ENCODE measurements around the gene HPS5.

DNA sequence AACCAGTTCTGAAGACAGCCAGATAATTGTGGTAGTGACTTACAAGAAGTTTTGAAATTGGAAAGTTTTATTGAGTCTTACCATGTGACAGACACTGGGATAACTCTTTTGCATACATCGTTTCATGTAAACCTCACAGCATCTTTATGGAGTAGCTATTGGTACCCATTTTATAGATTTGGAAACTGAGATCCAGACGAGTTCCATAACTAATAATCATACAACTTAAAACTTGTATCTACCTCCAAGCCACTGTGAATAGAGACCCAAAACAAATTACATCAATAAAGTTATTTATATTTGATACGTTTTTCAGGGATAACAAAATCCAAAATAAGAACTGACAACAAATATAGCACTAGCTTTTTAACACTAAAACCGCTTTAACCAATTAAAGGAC is 36.7 kb upstream of the HPS5 start:
- TF ChIP-seq, protein P1, sequence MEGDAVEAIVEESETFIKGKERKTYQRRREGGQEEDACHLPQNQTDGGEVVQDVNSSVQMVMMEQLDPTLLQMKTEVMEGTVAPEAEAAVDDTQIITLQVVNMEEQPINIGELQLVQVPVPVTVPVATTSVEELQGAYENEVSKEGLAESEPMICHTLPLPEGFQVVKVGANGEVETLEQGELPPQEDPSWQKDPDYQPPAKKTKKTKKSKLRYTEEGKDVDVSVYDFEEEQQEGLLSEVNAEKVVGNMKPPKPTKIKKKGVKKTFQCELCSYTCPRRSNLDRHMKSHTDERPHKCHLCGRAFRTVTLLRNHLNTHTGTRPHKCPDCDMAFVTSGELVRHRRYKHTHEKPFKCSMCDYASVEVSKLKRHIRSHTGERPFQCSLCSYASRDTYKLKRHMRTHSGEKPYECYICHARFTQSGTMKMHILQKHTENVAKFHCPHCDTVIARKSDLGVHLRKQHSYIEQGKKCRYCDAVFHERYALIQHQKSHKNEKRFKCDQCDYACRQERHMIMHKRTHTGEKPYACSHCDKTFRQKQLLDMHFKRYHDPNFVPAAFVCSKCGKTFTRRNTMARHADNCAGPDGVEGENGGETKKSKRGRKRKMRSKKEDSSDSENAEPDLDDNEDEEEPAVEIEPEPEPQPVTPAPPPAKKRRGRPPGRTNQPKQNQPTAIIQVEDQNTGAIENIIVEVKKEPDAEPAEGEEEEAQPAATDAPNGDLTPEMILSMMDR (IDR thresholded peaks at IDR 0.05): no peak
- no peak for TF ChIP-seq POLR2AphosphoS5 (IDR thresholded peaks at IDR 0.05)

All from breast epithelium (tissue), 3 donors.